ENCODE data around the gene LY6G6F. TPM values are rescaled to one million over a fixed set of nuclear protein-coding genes. Genes with fewer than 3 reads are reported as not detected.

LY6G6F gene
- total RNA-seq, 1 donor from 2014 or later, result not detected

Other genes starting within 250 kb of the LY6G6F start
- 13.6 and 25.9 TPM in 2 replicates for gene MICB, start 208.7 kb upstream of the LY6G6F start, total RNA-seq
- gene MCCD1, start 177.9 kb upstream of the LY6G6F start, total RNA-seq, result not detected in 2 replicates
- gene DDX39B, start 164.9 kb upstream of the LY6G6F start, total RNA-seq, result 309 and 373 TPM in 2 replicates
- 0.49 and 0.94 TPM in 2 replicates for gene ATP6V1G2, start 160.3 kb upstream of the LY6G6F start, total RNA-seq
- gene NFKBIL1, start 159.3 kb upstream of the LY6G6F start, total RNA-seq, result 18.3 and 27.2 TPM in 2 replicates
- gene LTA, start 134.6 kb upstream of the LY6G6F start, total RNA-seq, result not detected in 2 replicates
- gene TNF, start 131.3 kb upstream of the LY6G6F start, total RNA-seq, result 0.13 TPM in 1 of 2 replicates, not detected in the other
- gene LTB, start 124.4 kb upstream of the LY6G6F start, total RNA-seq, result 4.9 and 39.7 TPM in 2 replicates
- 0.32 and 0.57 TPM in 2 replicates for gene LST1, start 120.6 kb upstream of the LY6G6F start, total RNA-seq
- gene NCR3, start 113.9 kb upstream of the LY6G6F start, total RNA-seq, result not detected in 2 replicates
- not detected in 2 replicates for gene AIF1, start 91.6 kb upstream of the LY6G6F start, total RNA-seq
- 21.0 and 56.6 TPM in 2 replicates for gene PRRC2A, start 86.2 kb upstream of the LY6G6F start, total RNA-seq
- 83.2 and 204 TPM in 2 replicates for gene BAG6, start 54.2 kb upstream of the LY6G6F start, total RNA-seq
- gene APOM, start 51.0 kb upstream of the LY6G6F start, total RNA-seq, result 0.16 and 0.25 TPM in 2 replicates
- gene C6orf47, start 46.1 kb upstream of the LY6G6F start, total RNA-seq, result 18.5 and 21.6 TPM in 2 replicates
- 11.8 and 12.3 TPM in 2 replicates for gene GPANK1, start 41.9 kb upstream of the LY6G6F start, total RNA-seq
- 77.5 and 79.2 TPM in 2 replicates for gene CSNK2B, start 40.8 kb upstream of the LY6G6F start, total RNA-seq
- 1.1 and 5.3 TPM in 2 replicates for gene LY6G5B, start 36.9 kb upstream of the LY6G6F start, total RNA-seq
- gene LY6G5C, start 25.8 kb upstream of the LY6G6F start, total RNA-seq, result 1.8 and 2.1 TPM in 2 replicates
- gene ABHD16A, start 3.5 kb upstream of the LY6G6F start, total RNA-seq, result 48.6 and 84.4 TPM in 2 replicates
- gene LY6G6D, start 8.5 kb downstream of the LY6G6F start, total RNA-seq, result not detected in 2 replicates
- gene LY6G6C, start 14.9 kb downstream of the LY6G6F start, total RNA-seq, result not detected in 2 replicates
- gene MPIG6B, start 16.5 kb downstream of the LY6G6F start, total RNA-seq, result not detected in 2 replicates
- gene DDAH2, start 22.4 kb downstream of the LY6G6F start, total RNA-seq, result 86.0 and 129 TPM in 2 replicates
- gene CLIC1, start 29.7 kb downstream of the LY6G6F start, total RNA-seq, result 347 and 730 TPM in 2 replicates
- gene MSH5, start 33.1 kb downstream of the LY6G6F start, total RNA-seq, result 4.9 and 5.8 TPM in 2 replicates
- 1.3 and 2.9 TPM in 2 replicates for gene SAPCD1, start 55.8 kb downstream of the LY6G6F start, total RNA-seq
- gene VWA7, start 70.5 kb downstream of the LY6G6F start, total RNA-seq, result 0.32 and 0.38 TPM in 2 replicates
- 40.8 and 104 TPM in 2 replicates for gene VARS1, start 88.9 kb downstream of the LY6G6F start, total RNA-seq
- gene LSM2, start 100.1 kb downstream of the LY6G6F start, total RNA-seq, result 24.1 and 37.2 TPM in 2 replicates
- 0.81 and 1.8 TPM in 2 replicates for gene HSPA1L, start 108.4 kb downstream of the LY6G6F start, total RNA-seq
- 98.4 and 221 TPM in 2 replicates for gene HSPA1A, start 108.7 kb downstream of the LY6G6F start, total RNA-seq
- gene HSPA1B, start 120.9 kb downstream of the LY6G6F start, total RNA-seq, result 64.1 and 91.7 TPM in 2 replicates
- gene NEU1, start 156.0 kb downstream of the LY6G6F start, total RNA-seq, result 52.0 and 59.4 TPM in 2 replicates
- 0.06 and 0.49 TPM in 2 replicates for gene SLC44A4, start 172.1 kb downstream of the LY6G6F start, total RNA-seq
- gene EHMT2, start 190.8 kb downstream of the LY6G6F start, total RNA-seq, result 28.7 and 52.4 TPM in 2 replicates
- gene ZBTB12, start 195.2 kb downstream of the LY6G6F start, total RNA-seq, result 1.1 and 5.7 TPM in 2 replicates
- gene C2, start 220.9 kb downstream of the LY6G6F start, total RNA-seq, result not detected in 2 replicates
- 0.97 and 2.5 TPM in 2 replicates for gene CFB, start 239.2 kb downstream of the LY6G6F start, total RNA-seq